Loucy (cell line): ENCODE measurements around the gene SLX9.

Source experiments
- H2AFZ ChIP-seq: fragments of 200-600 bp; sonication (generic); 2 replicates; pipeline ENCODE4 v1.6.0; 2016; ENCODE audit warnings: antibody characterized with exemption, mild to moderate bottlenecking, low read length, moderate library complexity
- H3F3A ChIP-seq: fragments of 200-600 bp; 2 replicates; pipeline ENCODE4 v1.6.0; 2016; ENCODE audit warnings: antibody characterized with exemption, low read depth, mild to moderate bottlenecking
- H3K27me3 ChIP-seq: fragments of 200-600 bp; sonication (generic); 2 replicates; pipeline ENCODE4 v1.6.1; 2014; ENCODE audit warnings: low read length, mild to moderate bottlenecking; ENCODE audit not compliant: insufficient read depth, poor library complexity, severe bottlenecking
- H3K36me3 ChIP-seq: fragments of 200-600 bp; sonication (generic); 2 replicates; pipeline ENCODE4 v1.6.1; 2016; ENCODE audit warnings: low read length; ENCODE audit not compliant: insufficient read depth
- H3K4me1 ChIP-seq: fragments of 200-600 bp; sonication (generic); 2 replicates; pipeline ENCODE4 v1.5.1; 2014; ENCODE audit warnings: low read length, mild to moderate bottlenecking; ENCODE audit not compliant: insufficient read depth, poor library complexity, severe bottlenecking
- H3K4me2 ChIP-seq: fragments of 200-600 bp; sonication (generic); 2 replicates; pipeline ENCODE4 v1.6.0; 2014; ENCODE audit warnings: antibody characterized with exemption, low read length, low read depth, mild to moderate bottlenecking; ENCODE audit not compliant: poor library complexity, severe bottlenecking
- H3K4me3 ChIP-seq: fragments of 200-600 bp; sonication (generic); 2 replicates; pipeline ENCODE4 v1.5.1; 2014; ENCODE audit warnings: low read length, mild to moderate bottlenecking, mixed read lengths; ENCODE audit not compliant: poor library complexity, severe bottlenecking
- H3K79me2 ChIP-seq: fragments of 200-600 bp; sonication (generic); 2 replicates; pipeline ENCODE4 v1.6.1; 2014; ENCODE audit warnings: low read length; ENCODE audit not compliant: insufficient read depth
- H3K9ac ChIP-seq: fragments of 200-600 bp; sonication (generic); 2 replicates; pipeline ENCODE4 v1.6.0; 2014; ENCODE audit warnings: mild to moderate bottlenecking, low read depth, low read length, moderate library complexity; ENCODE audit not compliant: poor library complexity, severe bottlenecking
- H3K9me2 ChIP-seq: fragments of 200-600 bp; sonication (generic); replicated peaks from 2 replicates; pipeline ENCODE4 v1.6.1; 2016; ENCODE audit warnings: low read depth, low read length, mixed read lengths
- H3K9me3 ChIP-seq: fragments of 200-600 bp; sonication (generic); 2 replicates; pipeline ENCODE4 v1.6.1; 2014; ENCODE audit warnings: mild to moderate bottlenecking, antibody characterized with exemption, low read length, low read depth; ENCODE audit not compliant: insufficient read depth
- H4K20me1 ChIP-seq: fragments of 200-600 bp; sonication (generic); 2 replicates; pipeline ENCODE4 v1.6.0; 2014; ENCODE audit warnings: antibody characterized with exemption, low read length, mild to moderate bottlenecking; ENCODE audit not compliant: insufficient read depth, poor library complexity, severe bottlenecking
- EZH2phosphoT487 ChIP-seq: fragments of 200-600 bp; IDR thresholded peaks from 2 replicates; pipeline ENCODE4 v1.6.1; 2018; ENCODE audit warnings: antibody characterized with exemption, mild to moderate bottlenecking, moderate library complexity, borderline replicate concordance
- TF ChIP-seq, protein P1 (sequence below): fragments of 200-600 bp; sonication (generic); conservative IDR thresholded peaks from 2 replicates; pipeline ENCODE4 v1.5.1; 2014; ENCODE audit warnings: mild to moderate bottlenecking, antibody characterized with exemption, low read length

SLX9 gene

DNA sequence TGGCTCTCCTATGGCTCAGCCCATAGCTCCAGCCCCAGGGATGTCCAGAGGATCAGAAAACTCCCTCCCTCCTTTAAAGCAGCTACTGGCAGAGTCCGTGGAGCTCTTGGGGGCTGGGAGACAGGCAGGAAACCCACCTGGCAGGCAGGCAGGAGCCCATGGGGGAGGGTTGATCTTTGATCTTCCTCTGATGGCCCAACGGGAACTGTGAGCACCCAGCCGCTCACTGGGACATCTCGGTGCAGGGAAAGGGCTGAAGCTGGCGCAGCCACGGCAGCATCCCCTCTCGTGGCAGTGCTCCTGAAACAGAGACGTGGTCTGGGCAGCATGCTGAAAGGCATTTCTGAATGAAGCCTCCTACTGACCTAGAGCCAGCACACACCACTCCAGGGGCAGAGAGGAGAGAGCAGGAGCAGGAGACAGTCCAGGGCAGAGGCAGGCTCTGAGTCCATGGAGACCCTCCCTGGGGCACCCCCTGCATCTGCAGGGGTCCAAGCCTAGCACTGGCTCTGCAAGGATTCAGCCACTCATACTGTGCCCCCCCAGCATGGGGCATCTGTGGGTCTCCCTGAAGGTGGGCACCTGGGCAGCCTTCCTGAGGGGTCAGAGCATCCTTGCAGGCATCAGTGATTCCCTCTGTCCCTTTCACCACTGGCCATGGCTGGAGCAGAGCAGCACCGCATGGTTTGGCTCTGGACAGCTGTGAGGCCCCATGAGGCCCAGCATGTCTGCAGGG lies 4.9 kb upstream of the SLX9 start:
- Histone ChIP-seq H3K9me3 (no peaks in the 10 kb centered on the region), H3K9me2 (no peaks in the 10 kb centered on the region), H3K4me1 (peaks cover 33% of the 10 kb centered on the region), H3K9ac (no peak overlapping the region), H3K4me3 (no peak overlapping the region), H2AFZ (no peak overlapping the region), H3K4me2 (no peak overlapping the region), H3K79me2 (peaks cover 14% of the 10 kb centered on the region), H3K27me3 (no peaks in the 10 kb centered on the region), H3K36me3 (no peaks in the 10 kb centered on the region), H3F3A (peaks cover 5% of the 10 kb centered on the region; the same call in 1 of the 2 replicates), H4K20me1 (peaks cover 1% of the 10 kb centered on the region)
- TF ChIP-seq, protein P1, sequence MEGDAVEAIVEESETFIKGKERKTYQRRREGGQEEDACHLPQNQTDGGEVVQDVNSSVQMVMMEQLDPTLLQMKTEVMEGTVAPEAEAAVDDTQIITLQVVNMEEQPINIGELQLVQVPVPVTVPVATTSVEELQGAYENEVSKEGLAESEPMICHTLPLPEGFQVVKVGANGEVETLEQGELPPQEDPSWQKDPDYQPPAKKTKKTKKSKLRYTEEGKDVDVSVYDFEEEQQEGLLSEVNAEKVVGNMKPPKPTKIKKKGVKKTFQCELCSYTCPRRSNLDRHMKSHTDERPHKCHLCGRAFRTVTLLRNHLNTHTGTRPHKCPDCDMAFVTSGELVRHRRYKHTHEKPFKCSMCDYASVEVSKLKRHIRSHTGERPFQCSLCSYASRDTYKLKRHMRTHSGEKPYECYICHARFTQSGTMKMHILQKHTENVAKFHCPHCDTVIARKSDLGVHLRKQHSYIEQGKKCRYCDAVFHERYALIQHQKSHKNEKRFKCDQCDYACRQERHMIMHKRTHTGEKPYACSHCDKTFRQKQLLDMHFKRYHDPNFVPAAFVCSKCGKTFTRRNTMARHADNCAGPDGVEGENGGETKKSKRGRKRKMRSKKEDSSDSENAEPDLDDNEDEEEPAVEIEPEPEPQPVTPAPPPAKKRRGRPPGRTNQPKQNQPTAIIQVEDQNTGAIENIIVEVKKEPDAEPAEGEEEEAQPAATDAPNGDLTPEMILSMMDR = no peak
- TF ChIP-seq EZH2phosphoT487 = no peak

DNA sequence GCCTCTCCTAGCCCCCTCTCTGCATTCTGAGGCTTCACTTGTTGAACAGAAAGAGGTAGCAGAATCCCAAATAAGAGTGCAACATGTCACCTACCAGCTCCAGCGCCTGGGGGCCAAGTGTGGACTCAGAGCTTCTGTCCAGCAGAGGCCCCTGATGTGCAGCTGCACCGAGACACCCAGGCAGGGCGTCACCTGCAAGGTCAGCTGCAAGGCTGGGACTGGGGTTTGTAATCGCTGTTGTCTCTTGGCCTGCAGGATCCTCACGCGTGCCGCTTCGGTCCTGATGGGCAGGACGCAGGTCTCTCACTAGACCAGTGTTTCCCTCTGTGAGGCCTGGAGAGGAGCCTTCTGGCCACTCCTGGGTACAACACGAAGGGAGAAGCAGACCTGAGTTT lies 4.3 kb upstream of the SLX9 start:
- Histone ChIP-seq H3K36me3 (no peaks in the 10 kb centered on the region), H3F3A (peaks cover 5% of the 10 kb centered on the region; the same call in 1 of the 2 replicates), H3K4me3 (no peak overlapping the region), H3K79me2 (peaks cover 19% of the 10 kb centered on the region), H3K4me1 (peaks cover 28% of the 10 kb centered on the region), H3K9me2 (no peaks in the 10 kb centered on the region), H2AFZ (no peak overlapping the region), H3K9me3 (no peaks in the 10 kb centered on the region), H4K20me1 (peaks cover 7% of the 10 kb centered on the region), H3K9ac (no peak overlapping the region), H3K4me2 (no peak overlapping the region), H3K27me3 (no peaks in the 10 kb centered on the region)
- TF ChIP-seq, protein P1 = no peak
- TF ChIP-seq EZH2phosphoT487 = no peak

DNA sequence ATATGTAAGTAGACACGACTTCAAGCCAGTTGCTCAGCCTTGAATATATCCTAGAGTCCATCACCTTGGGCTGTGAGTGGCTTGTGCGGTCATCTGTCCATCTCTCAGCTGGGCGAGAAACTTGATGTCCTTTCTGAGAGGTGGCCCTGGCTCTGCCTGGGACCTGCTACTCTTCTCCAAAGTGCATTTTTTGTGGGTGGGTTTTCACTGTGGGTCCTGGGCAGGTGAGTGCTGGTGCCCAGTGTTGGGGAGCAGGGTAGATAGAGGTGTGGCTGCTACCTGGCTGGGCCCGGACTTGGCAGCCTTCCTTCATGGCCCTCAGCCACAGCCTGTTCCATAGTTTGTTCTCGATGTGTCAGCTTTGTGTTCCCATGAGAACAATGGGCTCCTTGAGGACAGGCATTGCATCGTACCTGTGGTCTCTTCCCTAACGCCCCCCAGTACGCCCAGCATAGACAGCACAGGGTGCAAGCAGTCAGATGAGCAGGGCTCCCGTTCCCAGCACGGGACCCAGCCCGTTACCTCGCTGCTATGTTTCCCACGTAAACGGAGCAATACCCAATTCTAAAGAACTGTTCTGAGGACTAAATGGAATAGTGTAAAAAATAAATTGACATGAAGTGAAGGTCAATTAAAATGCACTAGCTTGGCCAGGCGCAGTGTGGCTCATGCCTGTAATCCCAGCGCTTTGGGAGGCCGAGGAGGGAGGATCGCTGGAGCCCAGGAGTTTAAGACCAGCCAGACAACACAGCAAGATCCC lies 877 bp upstream of the SLX9 start:
- Histone ChIP-seq H3K4me1 (peaks cover 34% of the 10 kb centered on the region), H3K4me2 (peak overlapping the region; percentile 97), H3K9ac (peak overlapping the region; percentile 92), H3K79me2 (peaks cover 54% of the 10 kb centered on the region), H3K27me3 (no peaks in the 10 kb centered on the region), H3F3A (no peaks in the 10 kb centered on the region), H3K4me3 (peak overlapping the region; percentile 99), H3K36me3 (no peaks in the 10 kb centered on the region; the same call in 1 of the 2 replicates), H3K9me3 (no peaks in the 10 kb centered on the region), H3K9me2 (no peaks in the 10 kb centered on the region), H4K20me1 (peaks cover 29% of the 10 kb centered on the region), H2AFZ (peak overlapping the region; percentile 99)
- no peak for TF ChIP-seq EZH2phosphoT487
- TF ChIP-seq, protein P1 = no peak
